Psoas muscle (tissue), 8 donors: ENCODE measurements around the gene EPB41L2. TPM values are rescaled to one million over a fixed set of nuclear protein-coding genes. Genes with fewer than 3 reads are reported as not detected.
"Not testable (repeated sequence)": the region's sequence is repeated elsewhere in the genome, so short reads cannot be mapped to it uniquely, and the experiment has no call there.

Experiments
- ATAC-seq, 4 donors: fragments of 200-7000 bp; cut with Tn5 transposase; one replicate each; pipeline ENCODE4 v1.9.1; 2020; ENCODE audit warnings: moderate library complexity in 3 of 4, mild to moderate bottlenecking in 2 of 4
- DNase-seq, 2 donors: peaks; one replicate each; pipeline ENCODE4 v3.0.0-alpha.2; 2020
- H3K27ac ChIP-seq: fragments of 200-600 bp; one replicate; pipeline ENCODE4 v1.8.0; 2022
- H3K27me3 ChIP-seq, 3 donors: fragments of 200-600 bp in 1 of 3; one replicate each; pipeline versions ENCODE4 v1.6.1 to v1.8.0; 2013 to 2022; ENCODE audit warnings: low read length in 2 of 3, mild to moderate bottlenecking in 2 of 3, moderate library complexity in 1 of 3; ENCODE audit not compliant: insufficient read depth in 3 of 3
- H3K36me3 ChIP-seq, 2 donors: fragments of 200-600 bp in 1 of 2; one replicate each; pipeline versions ENCODE4 v1.6.1 to v1.8.0; 2013 to 2022; ENCODE audit warnings: low read depth in 1 of 2, mild to moderate bottlenecking in 1 of 2, moderate library complexity in 1 of 2; ENCODE audit not compliant: insufficient read depth in 1 of 2
- H3K4me1 ChIP-seq: fragments of 200-600 bp; one replicate; pipeline ENCODE4 v1.8.0; 2022
- H3K4me3 ChIP-seq: fragments of 200-600 bp; one replicate; pipeline ENCODE4 v1.8.0; 2022; ENCODE audit warnings: mild to moderate bottlenecking
- H3K9me3 ChIP-seq: fragments of 200-600 bp; one replicate; pipeline ENCODE4 v1.8.0; 2022
- WGBS, 3 donors: extraction: QIAGEN DNeasy Blood & Tissue Kit; methylation state at CpG; one replicate each; pipeline versions ENCODE4 v1.1.6 to v1.1.7; 2013; 5-methylcytosine and 5-hydroxymethylcytosine counted together
- intact Hi-C, 2 donors: fragments of 100-400 bp; cut with DNase I; formaldehyde crosslinking; loops; one replicate each; pipeline versions ENCODE4 v1.11.0 to v1.14.2; 2022
- polyA plus RNA-seq, 3 donors: library from polyadenylated mRNA; stranded (reverse); fragments of 200-250 nt; gene quantifications; one replicate each; pipeline ENCODE4 v1.2.3, GENCODE V29; 2013
- total RNA-seq, 4 donors: library from RNA; stranded (reverse); fragmentation: NEBNext Ultra II Directional in 2 of 4; extraction: Animal tissue kit (Norgen Biotek cat#: 25700) in 2 of 4; gene quantifications; one replicate each; pipeline versions ENCODE4 v1.2.1 to v1.2.4, GENCODE V29; 2021 to 2023
- TF ChIP-seq, protein P1 (sequence below): fragments of 200-600 bp; IDR thresholded peaks from one replicate; pipeline ENCODE4 v1.8.0; 2022; ENCODE audit warnings: antibody characterized with exemption
- donor health status: healthy with polysubstance abuse.
- donor health status: DM: no; HTN: no; CAD: no; lungs with moderate emphysema.
- donor health status: Bipolar disorder and iron deficiency.
- donor health status: healthy.
- donor health status: DM: yes; HTN: yes; CAD: no.
- donor health status: DM: no; HTN: no; CAD: no.
- donor health status: DM: no; HTN: no; CAD: no.
- donor health status: DM: yes; HTN: yes; CAD: no.

EPB41L2 gene
- total and polyA plus RNA-seq, 7 donors, result 8.5 to 75.7 (median 22.7) TPM

DNA sequence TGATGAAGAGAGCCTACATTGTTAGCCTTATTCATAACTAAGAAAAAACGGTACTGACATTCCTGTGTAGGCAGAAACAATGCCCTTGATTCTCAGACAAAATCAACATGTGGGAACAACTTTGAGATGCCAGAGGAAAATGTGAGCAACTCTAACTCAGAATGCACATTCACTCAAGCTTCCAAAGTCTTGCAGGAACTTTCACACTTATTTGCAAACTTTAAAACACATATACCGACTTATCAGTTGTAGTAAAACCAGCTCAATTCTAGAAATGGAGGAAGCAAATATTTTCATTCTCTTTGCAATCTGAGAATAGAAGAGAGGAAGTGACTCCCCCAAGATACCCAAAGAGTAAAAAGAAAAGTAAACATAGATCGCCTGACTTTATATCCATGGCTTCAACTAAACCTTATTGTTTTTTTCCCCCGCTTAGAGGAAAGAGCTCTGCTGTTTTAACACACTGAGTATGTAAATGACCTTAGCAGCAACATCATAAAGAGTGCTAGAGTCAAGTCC lies 117.6 kb downstream of the EPB41L2 start:
- H3K36me3 ChIP-seq, result no peaks in the 10 kb centered on the region
- H3K9me3 ChIP-seq, result no peaks in the 10 kb centered on the region
- ATAC-seq, result no peak
- H3K27ac ChIP-seq, result no peak overlapping the region
- DNase-seq, result no peak
- intact Hi-C loops, result no loop called here
- 49 to 57% (median 55%) methylated on average over 4 of the region's 4 CpGs for WGBS, 3 donors
- H3K4me1 ChIP-seq, result no peaks in the 10 kb centered on the region
- H3K4me3 ChIP-seq, result no peak overlapping the region
- TF ChIP-seq, protein P1, sequence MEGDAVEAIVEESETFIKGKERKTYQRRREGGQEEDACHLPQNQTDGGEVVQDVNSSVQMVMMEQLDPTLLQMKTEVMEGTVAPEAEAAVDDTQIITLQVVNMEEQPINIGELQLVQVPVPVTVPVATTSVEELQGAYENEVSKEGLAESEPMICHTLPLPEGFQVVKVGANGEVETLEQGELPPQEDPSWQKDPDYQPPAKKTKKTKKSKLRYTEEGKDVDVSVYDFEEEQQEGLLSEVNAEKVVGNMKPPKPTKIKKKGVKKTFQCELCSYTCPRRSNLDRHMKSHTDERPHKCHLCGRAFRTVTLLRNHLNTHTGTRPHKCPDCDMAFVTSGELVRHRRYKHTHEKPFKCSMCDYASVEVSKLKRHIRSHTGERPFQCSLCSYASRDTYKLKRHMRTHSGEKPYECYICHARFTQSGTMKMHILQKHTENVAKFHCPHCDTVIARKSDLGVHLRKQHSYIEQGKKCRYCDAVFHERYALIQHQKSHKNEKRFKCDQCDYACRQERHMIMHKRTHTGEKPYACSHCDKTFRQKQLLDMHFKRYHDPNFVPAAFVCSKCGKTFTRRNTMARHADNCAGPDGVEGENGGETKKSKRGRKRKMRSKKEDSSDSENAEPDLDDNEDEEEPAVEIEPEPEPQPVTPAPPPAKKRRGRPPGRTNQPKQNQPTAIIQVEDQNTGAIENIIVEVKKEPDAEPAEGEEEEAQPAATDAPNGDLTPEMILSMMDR, result no peak
- H3K27me3 ChIP-seq, result no peaks in the 10 kb centered on the region

GRCh38 chr6:130944486-130944885 lies 118.6 kb downstream of the EPB41L2 start:
- Histone ChIP-seq H3K36me3 (no peaks in the 10 kb centered on the region), H3K27me3 (no peaks in the 10 kb centered on the region), H3K9me3 (no peaks in the 10 kb centered on the region), H3K27ac (no peak overlapping the region), H3K4me3 (no peak overlapping the region), H3K4me1 (no peaks in the 10 kb centered on the region)
- ATAC-seq (no peak), DNase-seq (no peak)
- TF ChIP-seq, protein P1, result no peak
- 64 to 91% (median 64%) methylated on average over 2 of the region's 2 CpGs for WGBS, 3 donors
- intact Hi-C loops, result no loop called here

- WGBS, 3 donors, result 60 to 80% (median 70%) methylated on average over 4 of the region's 4 CpGs
- intact Hi-C loops, result no loop called here
- Histone ChIP-seq H3K4me1 (no peaks in the 10 kb centered on the region), H3K27me3 (no peaks in the 10 kb centered on the region), H3K27ac (no peak overlapping the region), H3K36me3 (no peaks in the 10 kb centered on the region), H3K9me3 (no peaks in the 10 kb centered on the region), H3K4me3 (no peak overlapping the region)
- TF ChIP-seq, protein P1, result no peak
- no peak for ATAC-seq
- no peak for DNase-seq
Measured at GRCh38 chr6:130943738-130944137, 119.3 kb downstream of the EPB41L2 start.

GRCh38 chr6:130942752-130943151 lies 120.3 kb downstream of the EPB41L2 start:
- H3K27me3 ChIP-seq, ATAC-seq, H3K4me3 ChIP-seq, H3K4me1 ChIP-seq, DNase-seq, H3K9me3 ChIP-seq, intact Hi-C loops, H3K27ac ChIP-seq, H3K36me3 ChIP-seq: not testable (repeated sequence)
- 95 to 99% (median 97%) methylated on average over 3 of the region's 3 CpGs for WGBS, 3 donors

DNA sequence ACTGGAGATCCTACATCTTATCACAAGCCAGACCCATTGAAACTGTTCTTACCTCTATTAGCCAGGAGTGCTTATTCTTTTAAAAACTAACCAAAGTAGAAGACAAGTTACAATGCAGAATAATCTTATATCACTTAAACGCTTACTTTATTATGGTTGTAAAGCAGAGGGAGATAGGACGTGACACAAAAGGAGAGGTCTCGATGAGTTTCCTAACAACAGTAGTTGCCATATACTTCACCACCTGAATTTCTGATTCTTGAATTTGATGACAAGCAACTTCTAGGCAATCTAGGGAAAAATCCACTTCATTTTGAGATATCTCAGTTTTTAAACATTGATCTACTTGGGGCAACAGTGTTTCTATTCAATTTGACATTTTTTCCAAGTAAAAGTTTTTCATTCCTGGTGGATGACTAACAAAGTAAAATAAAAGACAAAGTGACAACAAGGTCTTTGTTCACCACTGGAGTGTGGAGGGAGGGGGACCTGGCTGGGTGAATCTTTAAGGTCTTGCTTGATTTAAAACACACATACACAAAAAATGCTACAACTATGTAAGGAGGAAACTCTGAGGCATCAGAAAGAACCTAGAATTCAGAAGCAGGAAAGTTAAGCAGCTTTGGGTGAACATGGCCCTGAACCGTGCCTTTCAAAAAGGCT lies 125.0 kb downstream of the EPB41L2 start:
- intact Hi-C loops, result no loop called here
- DNase-seq, result no peak
- ATAC-seq, result no peak
- Histone ChIP-seq H3K27me3 (no peaks in the 10 kb centered on the region), H3K4me1 (peaks cover 16% of the 10 kb centered on the region), H3K9me3 (no peaks in the 10 kb centered on the region), H3K36me3 (no peaks in the 10 kb centered on the region), H3K4me3 (no peak overlapping the region), H3K27ac (no peak overlapping the region)
- TF ChIP-seq, protein P1, result no peak
- 87 to 89% (median 88%) methylated on average over 4 of the region's 4 CpGs for WGBS, 3 donors
